Measurements from ENCODE around the gene FBXO3. TPM values are rescaled to one million over a fixed set of nuclear protein-coding genes. Genes with fewer than 3 reads are reported as not detected.
A peak's percentile ranks its signal among the peaks of the same experiment; 100 is the strongest.

FBXO3 gene
- total and polyA plus RNA-seq, 2 of the 13 experiments (the other 11 are each of a cell fraction or from before 2014, with no cell fraction given) = 20.4 to 27.6 TPM

GRCh38 chr11:33700063-33700501, 74.2 kb downstream of the FBXO3 start (continued):
- TF ChIP-seq, protein P1, sequence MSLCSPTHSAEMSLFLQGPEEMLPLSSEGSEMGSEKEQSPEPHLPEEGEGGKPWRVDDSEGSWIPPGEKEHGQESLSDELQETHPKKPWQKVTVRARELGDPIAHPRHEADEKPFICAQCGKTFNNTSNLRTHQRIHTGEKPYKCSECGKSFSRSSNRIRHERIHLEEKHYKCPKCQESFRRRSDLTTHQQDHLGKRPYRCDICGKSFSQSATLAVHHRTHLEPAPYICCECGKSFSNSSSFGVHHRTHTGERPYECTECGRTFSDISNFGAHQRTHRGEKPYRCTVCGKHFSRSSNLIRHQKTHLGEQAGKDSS (CRISPR knock-in tag; IDR thresholded peaks at IDR 0.05; ENCODE audit: borderline replicate concordance, low read depth) = no peak
- no peak for TF ChIP-seq KLF12 (CRISPR knock-in tag; IDR thresholded peaks at IDR 0.05; ENCODE audit: borderline replicate concordance)
- TF ChIP-seq ZNF317 (CRISPR knock-in tag; IDR thresholded peaks at IDR 0.05) = no peak
- no peak for TF ChIP-seq ZFP36L1 (CRISPR knock-in tag; IDR thresholded peaks at IDR 0.05)
- no peak for TF ChIP-seq MTF1 (CRISPR knock-in tag; IDR thresholded peaks at IDR 0.05)
- TF ChIP-seq ATF7 (IDR thresholded peaks at IDR 0.05) = no peak
- no peak for TF ChIP-seq ATF7 (CRISPR knock-in tag; IDR thresholded peaks at IDR 0.05)
- no peak for TF ChIP-seq ZNF33B (CRISPR knock-in tag; IDR thresholded peaks at IDR 0.05)
- TF ChIP-seq IKZF4 (CRISPR knock-in tag; IDR thresholded peaks at IDR 0.05; ENCODE audit: borderline replicate concordance, low read depth, not compliant biosample characterization) = no peak

DNA sequence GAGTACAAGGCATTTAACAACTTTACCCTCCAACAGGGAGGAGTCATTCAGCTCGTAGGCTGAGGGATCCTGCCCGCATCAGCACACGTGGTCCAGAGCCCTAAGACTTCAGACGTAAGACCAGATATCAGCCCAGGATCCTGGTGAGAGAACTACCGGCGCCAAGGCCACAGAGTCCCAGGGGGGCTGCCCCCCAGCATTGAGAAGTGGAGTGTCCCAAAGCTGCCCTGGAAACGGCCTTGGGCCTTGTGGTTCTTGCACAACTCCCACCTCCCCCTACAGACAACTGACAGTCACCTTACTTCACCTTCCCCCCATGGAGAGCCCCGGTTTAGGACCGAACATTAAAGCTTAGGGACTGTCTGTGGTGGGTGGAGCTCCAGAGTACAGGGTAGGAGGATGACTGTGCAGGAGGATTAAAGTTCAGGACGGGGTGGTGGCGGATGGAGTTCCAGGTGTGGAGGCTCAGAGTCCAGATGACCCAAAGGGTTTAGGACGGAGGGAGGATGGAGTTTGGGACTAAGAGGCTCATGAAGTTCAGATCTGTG, 74.7 kb downstream of the FBXO3 start:
- CTCF ChIA-PET (ENCODE audit: low intra/inter-chr PET ratio, low total read pairs) = no interaction called here
- H3K27ac ChIP-seq (ENCODE audit: extremely low read length, insufficient read depth, low read length) = peak overlapping the region; percentile 97
- TF ChIP-seq ZKSCAN5 (CRISPR knock-in tag; IDR thresholded peaks at IDR 0.05) (no peak), ZBTB7B (CRISPR knock-in tag; IDR thresholded peaks at IDR 0.05) (peak; percentile 64; the same call in 1 of the 2 replicates), FOXJ3 (CRISPR knock-in tag; IDR thresholded peaks at IDR 0.05; ENCODE audit: borderline replicate concordance) (peak; percentile 49; the same call in 1 of the 2 replicates), ZNF616 (CRISPR knock-in tag; IDR thresholded peaks at IDR 0.05; ENCODE audit: low read depth) (0 out of 2 replicates have a peak, but pooled peaks have one; percentile 56), KAT2B (IDR thresholded peaks at IDR 0.05; ENCODE audit: borderline replicate concordance, low read depth, low read length) (no peak), CHCHD3 (CRISPR knock-in tag; IDR thresholded peaks at IDR 0.05) (0 out of 2 replicates have a peak, but pooled peaks have one; percentile 25), RARA (CRISPR knock-in tag; IDR thresholded peaks at IDR 0.05) (peak; percentile 80), MED1 (CRISPR knock-in tag; IDR thresholded peaks at IDR 0.05) (peak; percentile 81), TARDBP (CRISPR knock-in tag; IDR thresholded peaks at IDR 0.05) (peak; percentile 63), ZFP62 (CRISPR knock-in tag; IDR thresholded peaks at IDR 0.05) (no peak)
- TF ChIP-seq, protein P2, sequence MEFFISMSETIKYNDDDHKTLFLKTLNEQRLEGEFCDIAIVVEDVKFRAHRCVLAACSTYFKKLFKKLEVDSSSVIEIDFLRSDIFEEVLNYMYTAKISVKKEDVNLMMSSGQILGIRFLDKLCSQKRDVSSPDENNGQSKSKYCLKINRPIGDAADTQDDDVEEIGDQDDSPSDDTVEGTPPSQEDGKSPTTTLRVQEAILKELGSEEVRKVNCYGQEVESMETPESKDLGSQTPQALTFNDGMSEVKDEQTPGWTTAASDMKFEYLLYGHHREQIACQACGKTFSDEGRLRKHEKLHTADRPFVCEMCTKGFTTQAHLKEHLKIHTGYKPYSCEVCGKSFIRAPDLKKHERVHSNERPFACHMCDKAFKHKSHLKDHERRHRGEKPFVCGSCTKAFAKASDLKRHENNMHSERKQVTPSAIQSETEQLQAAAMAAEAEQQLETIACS (CRISPR knock-in tag; IDR thresholded peaks at IDR 0.05) = no peak
- TF ChIP-seq, protein P3, sequence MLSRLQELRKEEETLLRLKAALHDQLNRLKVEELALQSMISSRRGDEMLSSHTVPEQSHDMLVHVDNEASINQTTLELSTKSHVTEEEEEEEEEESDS (CRISPR knock-in tag; IDR thresholded peaks at IDR 0.05; ENCODE audit: borderline replicate concordance) = no peak
- TF ChIP-seq, protein P4, sequence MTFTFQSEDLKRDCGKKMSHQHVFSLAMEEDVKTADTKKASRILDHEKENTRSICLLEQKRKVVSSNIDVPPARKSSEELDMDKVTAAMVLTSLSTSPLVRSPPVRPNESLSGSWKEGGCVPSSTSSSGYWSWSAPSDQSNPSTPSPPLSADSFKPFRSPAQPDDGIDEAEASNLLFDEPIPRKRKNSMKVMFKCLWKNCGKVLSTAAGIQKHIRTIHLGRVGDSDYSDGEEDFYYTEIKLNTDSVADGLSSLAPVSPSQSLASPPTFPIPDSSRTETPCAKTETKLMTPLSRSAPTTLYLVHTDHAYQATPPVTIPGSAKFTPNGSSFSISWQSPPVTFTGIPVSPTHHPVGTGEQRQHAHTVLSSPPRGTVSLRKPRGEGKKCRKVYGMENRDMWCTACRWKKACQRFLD (CRISPR knock-in tag; IDR thresholded peaks at IDR 0.05; ENCODE audit: borderline replicate concordance) = no peak

More for the DNA sequence above, 74.7 kb downstream of the FBXO3 start:
- Histone ChIP-seq H3K9me3 (ENCODE audit: low read length) (no peaks in the 10 kb centered on the region), H3K79me2 (ENCODE audit: insufficient read depth, low read length) (no peaks in the 10 kb centered on the region), H3K9ac (ENCODE audit: insufficient read depth, low read depth, low read length) (peak overlapping the region; percentile 67), H4K20me1 (ENCODE audit: insufficient read depth, low read length) (no peaks in the 10 kb centered on the region; the same call in 1 of the 2 replicates), H3K27me3 (ENCODE audit: control insufficient read depth in 1 of 2, insufficient read depth in 2 of 2, low read length in 2 of 2) (no peaks in the 10 kb centered on the region), H3K4me2 (ENCODE audit: low read depth, low read length) (peak overlapping the region; percentile 91), H3K4me1 (ENCODE audit: insufficient read depth, low read length) (peaks cover 87% of the 10 kb centered on the region), H3K4me3 (replicated peaks in 1 of 3; ENCODE audit: insufficient read depth in 1 of 3, low read depth in 2 of 3, low read length in 3 of 3) (peak overlapping the region; percentile 64 to 77 (median 75)), H3K36me3 (replicated peaks in 1 of 2; ENCODE audit: control insufficient read depth in 1 of 2, insufficient read depth in 2 of 2, low read length in 2 of 2) (no peaks in the 10 kb centered on the region), H2AFZ (ENCODE audit: low read length) (no peak overlapping the region)
- intact Hi-C loops (cut with micrococcal nuclease; ENCODE audit: unreplicated experiment) (loop anchor here (10.0 kb wide), 1 partner anchor 435 kb away; no protein-coding TSS in a partner anchor), in situ Hi-C loops (cut with HindIII; ENCODE audit: extremely low pct_ligation_motif_present, low pct_unique_long_range_greater_than_20kb) (no loop called here)
- FAIRE-seq = peak; percentile 93
- TSS peak; percentile 28 for BruUV-seq (replicated peaks)
- POLR2A ChIA-PET = interaction anchor here (0.7 to 4.4 kb wide), 12 partner anchors 9 to 75 kb away, joined by 3 to 81 read pairs (median 5); partner anchors contain the start of genes CD59 and FBXO3
- DNase-seq (ENCODE audit: low spot score) = peak; percentile 94
- under 1% methylated on average over 10 of the region's 12 CpGs for WGBS (ENCODE audit: low lambda C conversion rate)
- ATAC-seq = peak; percentile 79

Measured in HepG2 (cell line).